Parietal lobe (tissue), 1 donor: Measurements from ENCODE around the gene TMEM126B. TPM values are rescaled to one million over a fixed set of nuclear protein-coding genes. Genes with fewer than 3 reads are reported as not detected.

Source experiments
- total RNA-seq: library from RNA; depleted of rRNA; stranded (reverse); fragments of >200 nt; gene quantifications from one replicate; pipeline ENCODE4 v1.2.3, GENCODE V29; 2014

TMEM126B gene
- 27.2 TPM for total RNA-seq

DNA sequence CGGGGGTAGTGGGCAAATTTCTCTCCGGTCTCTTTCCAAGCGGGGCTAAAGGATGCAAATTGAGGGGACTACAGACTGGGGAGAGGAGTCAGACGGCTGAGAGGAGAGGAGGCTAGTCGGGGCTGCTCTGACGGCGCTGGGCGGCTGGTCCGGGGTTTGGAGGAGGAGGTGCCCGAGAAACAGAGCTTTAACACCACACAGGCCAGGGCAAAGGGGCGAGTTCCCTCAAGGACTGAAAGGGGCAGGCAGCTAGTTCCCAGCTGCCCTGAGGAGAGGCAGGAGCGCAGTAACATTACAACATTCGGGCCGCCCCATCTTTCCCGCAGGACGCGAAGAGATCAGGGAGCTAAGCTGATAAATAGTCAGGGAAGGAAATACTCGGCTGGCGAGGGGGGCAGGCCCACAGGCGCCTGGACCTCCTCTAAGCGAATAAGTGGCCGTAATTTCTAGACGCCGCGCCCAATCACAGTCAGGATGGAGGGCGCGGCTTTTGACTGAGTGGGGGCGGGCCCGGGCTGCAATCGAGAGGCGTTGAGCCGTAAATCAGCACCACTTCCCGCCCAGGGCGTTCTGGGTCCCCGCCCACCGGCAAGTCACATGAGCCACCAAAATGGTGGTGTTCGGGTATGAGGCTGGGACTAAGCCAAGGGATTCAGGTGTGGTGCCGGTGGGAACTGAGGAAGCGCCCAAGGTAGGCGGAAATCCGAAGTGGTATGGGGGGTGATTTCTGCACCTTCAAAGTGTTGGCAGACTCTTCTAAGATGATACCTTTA, at the start of gene TMEM126B:
TMEM126B (plus strand) TSS at position 596 of the 773 bp plus-strand sequence; CDS start at position 611, 15 bp downstream.

DNA sequence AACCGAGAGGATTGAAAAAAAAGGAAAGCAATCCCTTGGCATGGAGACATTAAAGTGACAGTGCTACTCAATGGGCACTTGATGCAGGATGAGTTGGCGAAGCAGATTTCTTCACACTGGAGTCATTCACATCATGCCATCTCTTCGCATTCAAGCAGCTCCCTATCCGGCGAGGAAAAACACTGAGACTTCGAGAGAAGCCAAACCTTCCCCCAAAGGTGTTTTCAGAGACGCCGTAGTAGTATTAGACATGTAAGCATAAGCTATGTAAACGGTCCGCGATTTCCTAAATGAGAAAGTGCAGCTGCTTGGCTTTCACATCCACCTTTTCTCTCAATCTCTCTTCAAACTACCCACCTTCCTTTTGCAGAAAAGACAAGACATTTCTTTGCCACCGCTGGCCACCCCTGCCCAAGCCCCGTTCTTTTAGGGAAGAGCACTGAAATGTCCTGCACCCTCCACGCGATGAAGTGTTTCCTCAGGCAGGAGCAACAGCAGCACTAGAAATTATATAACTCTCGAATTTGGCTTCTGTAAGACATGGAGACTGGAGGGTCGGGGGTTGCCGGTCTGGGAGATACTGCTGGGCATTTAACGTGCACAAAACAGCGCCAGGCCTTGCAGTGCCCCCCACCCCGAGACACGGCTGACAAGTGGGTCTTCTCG, 928 bp upstream of the TMEM126B start, which contains the start of gene DLG2:
DLG2 (minus strand) TSS at position 13 of the 666 bp plus-strand sequence.

DNA sequence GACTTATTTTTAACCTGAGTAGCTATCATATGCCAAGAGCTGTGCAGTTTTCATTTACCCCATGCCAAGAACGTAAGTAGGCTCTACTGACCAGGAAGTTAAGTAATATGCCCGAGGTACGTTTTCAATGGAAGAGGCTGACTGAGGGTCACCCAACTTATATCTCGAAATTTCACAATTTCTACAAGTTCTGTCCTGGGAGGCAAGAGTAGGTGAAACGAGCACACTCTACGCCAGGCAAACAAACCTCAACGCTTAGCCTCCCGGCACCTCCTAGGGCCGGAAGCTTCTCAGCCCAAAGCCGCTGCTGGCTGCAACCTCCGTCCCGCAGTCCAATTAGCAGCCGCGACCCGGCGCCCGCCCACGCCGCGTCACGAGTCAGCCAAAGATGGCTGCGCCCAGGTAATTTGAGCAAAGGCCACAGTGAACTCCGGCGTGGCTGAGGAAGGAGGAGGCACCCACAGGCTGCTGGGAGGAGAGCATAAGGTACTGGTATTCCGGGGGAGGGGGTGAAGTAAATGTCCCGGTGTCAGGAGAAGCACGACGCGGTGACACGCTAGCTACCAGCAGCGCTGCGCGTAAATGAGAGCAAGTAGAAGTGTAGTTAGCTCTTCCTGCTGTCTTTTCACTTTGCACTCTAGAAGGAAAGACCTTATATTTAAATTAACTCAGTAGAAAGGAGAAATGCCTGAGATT, 19.4 kb downstream of the TMEM126B start, which contains the start of gene TMEM126A:
TMEM126A (plus strand) TSS at position 364 of the 696 bp plus-strand sequence. CDS start 2,289 bp downstream, outside the sequence.

DNA sequence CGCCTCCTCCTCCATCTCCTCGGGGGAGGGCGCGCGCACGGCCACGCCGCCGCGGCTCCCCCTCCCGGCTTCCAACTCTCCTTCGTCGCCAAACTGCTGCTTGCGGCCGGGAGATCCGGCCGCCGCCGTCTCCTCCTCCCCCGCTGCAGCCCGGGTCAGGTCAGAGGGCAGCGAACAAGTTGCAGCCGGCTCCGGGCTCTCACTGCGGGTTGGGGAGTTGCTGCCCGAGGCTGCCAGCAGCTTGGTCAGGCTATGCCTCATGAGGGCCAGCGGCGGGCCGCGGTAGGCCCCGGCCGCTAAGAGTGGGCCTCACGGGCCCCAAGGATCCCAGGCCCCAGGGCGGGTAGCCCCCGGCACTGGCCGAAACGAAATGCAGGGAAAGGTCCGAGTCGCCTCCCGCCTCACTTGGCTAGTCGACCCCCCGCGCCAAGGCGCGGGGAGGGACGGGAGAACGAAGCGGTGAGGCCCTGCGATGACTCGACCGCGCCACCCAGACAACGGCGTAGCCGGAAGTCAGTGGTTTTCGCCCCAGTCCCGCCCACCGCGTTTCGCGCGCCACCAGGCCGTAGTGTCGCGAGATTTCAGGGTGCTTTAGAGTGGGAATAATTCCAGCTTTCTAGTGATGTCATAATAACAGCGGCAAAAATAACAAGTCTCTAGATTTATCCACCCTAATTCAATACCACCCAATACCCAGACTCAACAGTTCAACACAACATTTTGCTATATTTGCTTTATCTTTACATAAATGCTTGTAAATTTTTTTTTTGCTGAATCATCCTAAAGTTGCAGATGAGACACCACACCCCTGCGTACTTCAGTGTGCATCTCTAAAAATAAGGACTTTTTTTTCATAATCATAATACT, 36.5 kb downstream of the TMEM126B start, which contains the start of gene CREBZF:
CREBZF (minus strand) TSS at position 515 of the 867 bp plus-strand sequence; CDS start at position 261, 254 bp downstream.

DNA sequence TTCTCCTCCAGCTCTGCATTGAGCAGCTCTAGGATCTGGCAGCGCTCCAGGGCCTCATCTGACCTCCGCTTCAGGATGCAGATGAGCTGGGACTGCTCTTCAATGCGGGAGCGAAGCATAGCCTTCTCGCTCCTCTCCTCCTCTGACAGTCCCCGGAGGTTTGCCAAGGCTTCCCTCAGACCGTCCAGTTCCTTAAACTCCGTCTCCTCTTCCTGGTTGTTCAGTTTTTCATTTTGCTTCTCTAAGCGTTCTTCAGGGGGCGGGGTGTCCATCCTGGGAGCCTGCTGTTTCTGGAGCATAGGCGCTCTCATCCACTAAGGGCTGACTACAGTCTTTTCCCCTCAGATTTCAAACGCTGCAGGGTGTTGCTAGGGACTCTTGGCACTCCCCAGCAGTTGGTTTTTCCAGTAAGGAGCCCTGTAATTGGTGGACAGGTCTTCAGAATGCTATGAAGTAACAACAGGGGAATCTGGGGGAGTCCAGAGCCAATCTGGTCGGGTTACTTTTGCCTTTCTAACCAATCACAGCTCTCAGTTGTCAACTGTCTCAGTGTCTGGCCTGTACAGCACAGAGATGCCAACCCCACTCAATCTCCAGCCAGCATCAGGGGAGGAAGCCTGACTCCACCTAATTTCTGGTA, 57.5 kb downstream of the TMEM126B start, which contains the start of gene CCDC89:
CCDC89 (minus strand) TSS at position 376 of the 640 bp plus-strand sequence; CDS start at position 311, 65 bp downstream.

Other genes with a start within 250 kb of the TMEM126B start
- 482 TPM for gene DLG2, start 1.2 kb upstream of the TMEM126B start, total RNA-seq
- 17.8 TPM for gene TMEM126A, start 19.4 kb downstream of the TMEM126B start, total RNA-seq
- 151 TPM for gene CREBZF, start 36.5 kb downstream of the TMEM126B start, total RNA-seq
- gene CCDC89, start 57.6 kb downstream of the TMEM126B start, total RNA-seq: 0.63 TPM
- 7.2 TPM for gene SYTL2, start 182.5 kb downstream of the TMEM126B start, total RNA-seq
- gene CCDC83, start 226.8 kb downstream of the TMEM126B start, total RNA-seq: not detected